Vagina (tissue), 2 donors: ENCODE results near the gene MICALL1.

Source experiments
- POLR2A ChIP-seq, 2 donors: fragments of 450-650 bp; IDR thresholded peaks; one replicate each; pipeline ENCODE4 v1.6.1; 2017; ENCODE audit warnings: antibody characterized with exemption in 2 of 2, mild to moderate bottlenecking in 2 of 2, moderate library complexity in 2 of 2
- TF ChIP-seq, protein P1 (sequence below), 3 experiments: fragments of 450-650 bp in 2 of 3; fragments of 200-600 bp in 1 of 3; sonication (generic) in 1 of 3; IDR thresholded peaks; one replicate each; pipeline ENCODE4 v1.5.1; 2017 to 2019; ENCODE audit warnings: antibody characterized with exemption in 3 of 3, mild to moderate bottlenecking in 2 of 3, moderate library complexity in 2 of 3

DNA sequence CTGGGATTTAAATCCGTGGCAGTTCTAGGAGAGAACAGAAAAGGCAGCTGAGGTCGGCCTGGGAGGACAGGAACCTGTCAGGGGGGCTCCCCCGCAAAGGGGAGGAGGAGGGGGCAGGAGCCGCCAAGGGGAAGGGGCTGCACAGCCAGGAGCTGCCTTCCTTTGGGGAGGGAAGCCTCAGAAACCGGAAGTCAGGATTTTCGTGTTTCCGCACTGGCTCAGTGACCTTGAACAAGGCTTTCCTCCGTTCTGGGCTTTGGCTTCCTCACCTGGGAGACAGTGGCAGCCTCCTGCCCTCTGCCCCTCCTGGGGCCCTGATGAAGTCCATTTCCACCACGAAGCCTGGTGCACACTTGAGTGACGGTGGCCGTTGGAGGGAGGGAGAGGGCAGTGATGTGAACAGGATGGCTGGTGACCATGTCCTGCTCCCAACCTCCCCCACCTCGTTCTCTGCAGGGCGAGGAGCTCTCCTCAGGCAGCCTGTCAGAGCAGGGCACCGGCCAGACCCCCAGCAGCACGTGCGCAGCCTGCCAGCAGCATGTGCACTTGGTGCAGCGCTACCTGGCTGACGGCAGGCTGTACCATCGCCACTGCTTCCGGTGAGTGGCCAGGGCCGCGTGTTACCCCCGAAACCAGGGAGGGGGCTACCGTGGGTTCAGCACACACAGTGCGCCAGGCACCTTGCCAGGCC, 12.6 kb downstream of the MICALL1 start:
- TF ChIP-seq, protein P1, sequence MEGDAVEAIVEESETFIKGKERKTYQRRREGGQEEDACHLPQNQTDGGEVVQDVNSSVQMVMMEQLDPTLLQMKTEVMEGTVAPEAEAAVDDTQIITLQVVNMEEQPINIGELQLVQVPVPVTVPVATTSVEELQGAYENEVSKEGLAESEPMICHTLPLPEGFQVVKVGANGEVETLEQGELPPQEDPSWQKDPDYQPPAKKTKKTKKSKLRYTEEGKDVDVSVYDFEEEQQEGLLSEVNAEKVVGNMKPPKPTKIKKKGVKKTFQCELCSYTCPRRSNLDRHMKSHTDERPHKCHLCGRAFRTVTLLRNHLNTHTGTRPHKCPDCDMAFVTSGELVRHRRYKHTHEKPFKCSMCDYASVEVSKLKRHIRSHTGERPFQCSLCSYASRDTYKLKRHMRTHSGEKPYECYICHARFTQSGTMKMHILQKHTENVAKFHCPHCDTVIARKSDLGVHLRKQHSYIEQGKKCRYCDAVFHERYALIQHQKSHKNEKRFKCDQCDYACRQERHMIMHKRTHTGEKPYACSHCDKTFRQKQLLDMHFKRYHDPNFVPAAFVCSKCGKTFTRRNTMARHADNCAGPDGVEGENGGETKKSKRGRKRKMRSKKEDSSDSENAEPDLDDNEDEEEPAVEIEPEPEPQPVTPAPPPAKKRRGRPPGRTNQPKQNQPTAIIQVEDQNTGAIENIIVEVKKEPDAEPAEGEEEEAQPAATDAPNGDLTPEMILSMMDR (IDR thresholded peaks at IDR 0.05): no peak
- no peak for TF ChIP-seq POLR2A (IDR thresholded peaks at IDR 0.05)
